Small intestine (tissue), 7 donors: ENCODE data around the gene P2RX5. TPM values are rescaled to one million over a fixed set of nuclear protein-coding genes. Genes with fewer than 3 reads are reported as not detected.
A peak's percentile ranks its signal among the peaks of the same experiment; 100 is the strongest.

Source experiments
- DNase-seq, 2 donors: peaks; one replicate each; pipeline versions ENCODE4 v3.0.0 to v3.0.0-alpha.2; 2013
- FAIRE-seq: peaks from 2 replicates; lab custom pipeline; 2012; peaks lifted over from hg19 to GRCh38; lab: Jason Lieb, UNC
- H3K27ac ChIP-seq, 3 donors: one replicate each; pipeline ENCODE4 v1.5.1; 2013; ENCODE audit warnings: low read length in 2 of 3, mild to moderate bottlenecking in 2 of 3, control low read depth in 1 of 3, inconsistent platforms in 1 of 3, low read depth in 1 of 3, moderate library complexity in 1 of 3
- H3K27me3 ChIP-seq, 3 donors: one replicate each; pipeline ENCODE4 v1.6.1; 2013; ENCODE audit warnings: low read length in 3 of 3, inconsistent platforms in 1 of 3; ENCODE audit not compliant: control insufficient read depth in 3 of 3, insufficient read depth in 3 of 3
- H3K36me3 ChIP-seq, 3 donors: one replicate each; pipeline ENCODE4 v1.6.1; 2013; ENCODE audit warnings: low read length in 3 of 3, inconsistent platforms in 1 of 3, low read depth in 1 of 3, mild to moderate bottlenecking in 1 of 3, moderate library complexity in 1 of 3; ENCODE audit not compliant: control insufficient read depth in 3 of 3, insufficient read depth in 2 of 3
- H3K4me1 ChIP-seq, 3 donors: one replicate each; pipeline ENCODE4 v1.6.1; 2013; ENCODE audit warnings: low read length in 2 of 3, inconsistent platforms in 1 of 3, low read depth in 1 of 3, mild to moderate bottlenecking in 1 of 3, moderate library complexity in 1 of 3; ENCODE audit not compliant: control insufficient read depth in 3 of 3, insufficient read depth in 2 of 3
- H3K4me3 ChIP-seq, 3 donors: one replicate each; pipeline ENCODE4 v1.5.1; 2013; ENCODE audit warnings: low read length in 3 of 3, control low read depth in 1 of 3, inconsistent platforms in 1 of 3, low read depth in 1 of 3, mild to moderate bottlenecking in 1 of 3, moderate library complexity in 1 of 3
- H3K9me3 ChIP-seq, 2 donors: one replicate each; pipeline ENCODE4 v1.6.1; 2013; ENCODE audit warnings: low read depth in 1 of 2, low read length in 1 of 2; ENCODE audit not compliant: control insufficient read depth in 2 of 2, insufficient read depth in 1 of 2
- WGBS, 3 donors: extraction: QIAGEN DNeasy Blood & Tissue Kit; methylation state at CpG; one replicate each; pipeline ENCODE4 v1.1.7; 2013; 5-methylcytosine and 5-hydroxymethylcytosine counted together
- polyA plus RNA-seq, 4 donors: library from polyadenylated mRNA; stranded (reverse) in 3 of 4; unstranded in 1 of 4; fragments of 200-250 nt in 3 of 4; fragments of 120-200 nt in 1 of 4; gene quantifications; one replicate each; pipeline versions ENCODE4 v1.2.1 to v1.2.3, GENCODE V29; 2013
- donor health status: healthy with polysubstance abuse.
- donor health status: control.
- donor health status: control.
- donor health status: Bipolar disorder and iron deficiency.
- donor health status: healthy.

P2RX5 gene
- polyA plus RNA-seq, 4 donors: 0.67 to 5.6 (median 1.9) TPM

DNA sequence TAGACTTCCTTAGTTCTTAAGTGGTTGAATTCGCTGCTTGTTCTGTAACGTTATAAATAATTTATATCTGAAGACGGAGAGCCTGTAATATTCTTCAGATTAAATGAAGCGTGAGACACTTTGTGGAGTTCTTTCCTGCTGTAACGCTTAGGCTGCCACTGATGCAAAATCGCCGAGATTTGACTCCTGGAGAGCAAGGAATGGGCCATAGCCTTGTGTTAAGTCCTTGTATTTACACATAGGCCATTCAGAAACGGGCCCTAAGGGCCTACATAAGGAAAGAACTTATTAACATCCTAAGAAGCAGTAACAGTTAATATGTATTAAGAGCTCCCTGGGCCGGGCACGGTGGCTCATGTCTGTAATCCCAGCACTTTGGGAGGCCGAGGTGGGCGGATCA, 26.4 kb downstream of the P2RX5 start:
- DNase-seq (no peak), FAIRE-seq (no peak)
- H3K27ac ChIP-seq: no peak overlapping the region
- peaks cover 0 to 14% (median 5%) of the 10 kb centered on the region in 3 donors for H3K4me1 ChIP-seq
- peaks cover 3 to 32% (median 3%) of the 10 kb centered on the region in 3 donors for H3K36me3 ChIP-seq
- H3K4me3 ChIP-seq: peak overlapping the region; percentile 66 to 95 (median 82)
- WGBS, 3 donors: 25 to 44% (median 32%) methylated on average over 12 of the region's 12 CpGs
- no peaks in the 10 kb centered on the region for H3K27me3 ChIP-seq
- no peaks in the 10 kb centered on the region for H3K9me3 ChIP-seq

- DNase-seq (no peak), FAIRE-seq (no peak)
- H3K4me1 ChIP-seq: peaks cover 0 to 14% (median 5%) of the 10 kb centered on the region in 3 donors
- H3K27ac ChIP-seq: peak overlapping the region in 2 of 3 donors; percentile 74 to 91
- H3K9me3 ChIP-seq: no peaks in the 10 kb centered on the region
- no peaks in the 10 kb centered on the region for H3K27me3 ChIP-seq
- 0 to 1% (median 1%) methylated on average over 32 of the region's 32 CpGs for WGBS, 3 donors
- H3K4me3 ChIP-seq: peak overlapping the region; percentile 66 to 95 (median 82)
- peaks cover 3 to 37% (median 6%) of the 10 kb centered on the region in 3 donors for H3K36me3 ChIP-seq
Observed at GRCh38 chr17:3669085-3669347, 26.9 kb downstream of the P2RX5 start.

DNA sequence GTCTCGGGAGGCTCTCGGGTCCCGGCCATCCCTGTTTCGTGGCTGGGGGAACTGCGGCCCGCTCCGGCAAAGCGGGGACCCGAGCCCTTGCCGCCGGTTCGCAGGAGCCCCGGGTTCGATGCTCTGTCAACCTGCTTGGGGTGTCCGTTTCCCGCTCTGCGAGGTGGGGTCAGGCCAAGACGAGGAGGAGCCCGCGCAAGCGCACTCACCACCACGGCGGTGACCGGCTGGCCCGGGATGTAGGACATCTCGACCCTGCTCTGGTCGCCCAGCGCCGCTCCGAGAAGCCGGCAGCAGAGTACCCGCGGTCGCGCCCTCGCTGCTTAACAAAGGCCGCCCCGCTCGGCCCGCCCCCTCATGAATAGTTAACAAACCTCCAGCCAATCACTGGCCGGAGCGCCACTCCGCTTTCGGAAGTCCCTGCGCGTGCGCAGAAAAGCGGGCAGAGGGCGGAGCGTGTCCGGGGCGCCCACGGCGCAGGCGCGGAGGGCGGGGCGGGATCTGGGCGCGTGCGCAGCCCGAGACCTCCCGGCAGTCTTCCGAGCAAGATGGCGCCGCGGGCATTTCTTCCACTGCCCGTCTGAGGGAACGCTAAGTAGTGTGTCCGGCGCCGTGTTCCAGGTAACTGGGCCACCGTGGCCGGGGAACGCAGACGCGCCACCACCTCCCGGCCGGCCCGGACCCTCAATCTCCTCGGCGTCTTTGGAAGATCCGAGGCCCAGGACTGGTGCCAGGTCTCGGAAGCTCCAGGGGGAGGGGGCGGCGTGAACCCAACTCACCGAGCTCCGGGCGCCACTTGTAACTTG, 27.5 kb downstream of the P2RX5 start, which contains the start of the genes EMC6 and TAX1BP3:
Gene EMC6 (plus strand): TSS at position 534 of the 806 bp plus-strand sequence. CDS start 335 bp downstream, outside the sequence.
Gene TAX1BP3 (minus strand): TSS at position 300 of the 806 bp plus-strand sequence. CDS start 52 bp downstream, at position 248.
- WGBS, 3 donors: 0 to 1% (median 0%) methylated on average over 48 to 89 of the region's 89 CpGs
- DNase-seq (peak; percentile 99), FAIRE-seq (no peak)
- Histone ChIP-seq H3K27ac (peak within 1 kb of the TSS; percentile 93 to 100 (median 99)), H3K4me3 (peak within 1 kb of the TSS; percentile 81 to 99 (median 95)), H3K9me3 (no peaks in the 10 kb centered on the region), H3K36me3 (peaks cover 3 to 43% (median 9%) of the 10 kb centered on the region in 3 donors), H3K27me3 (no peaks in the 10 kb centered on the region), H3K4me1 (peaks cover 0 to 14% (median 5%) of the 10 kb centered on the region in 3 donors)

DNA sequence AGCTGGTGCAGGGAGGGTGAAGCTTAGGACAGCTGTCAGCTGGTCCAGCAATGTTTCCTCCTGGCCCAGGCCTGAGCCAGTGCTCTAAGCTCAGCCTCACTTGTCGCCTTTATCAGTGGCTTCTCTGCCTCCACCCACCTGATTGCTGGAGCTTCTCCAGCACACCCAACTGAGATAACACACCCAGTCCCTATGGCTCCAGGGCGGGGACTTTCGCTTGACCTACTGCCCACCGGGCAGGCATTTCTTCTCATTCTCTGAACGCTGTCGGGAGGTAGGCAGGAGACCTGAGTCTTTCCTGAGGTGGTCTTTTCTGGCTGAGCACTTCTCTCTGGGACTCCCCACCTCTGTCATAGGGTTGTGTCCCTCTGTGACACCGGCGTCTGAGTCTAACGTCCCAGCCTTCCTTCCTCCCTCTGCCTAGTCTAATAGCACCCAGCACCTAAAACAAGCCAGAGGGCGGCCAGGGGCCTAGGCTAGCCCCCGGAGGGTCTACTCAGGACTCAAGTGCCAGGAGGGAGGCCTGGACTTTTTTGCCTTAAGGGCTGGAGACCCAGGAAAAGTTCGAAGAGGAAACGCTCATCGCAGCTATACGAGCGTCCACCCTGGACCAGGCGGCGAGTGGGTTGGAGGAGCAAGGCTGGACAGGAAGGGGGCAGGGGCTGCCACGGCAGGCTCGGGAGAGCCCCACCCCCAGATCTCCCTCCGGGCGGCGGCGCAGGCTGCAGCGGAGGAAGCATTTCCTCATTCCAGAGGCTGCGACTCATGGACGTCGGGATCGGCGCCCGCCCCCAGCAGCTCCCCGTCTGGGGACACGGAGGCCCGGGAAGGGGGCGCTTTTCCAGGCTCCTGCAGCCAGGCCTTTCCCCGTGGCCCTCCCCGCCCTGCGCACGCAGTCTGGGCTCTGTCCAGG, 28.3 kb downstream of the P2RX5 start:
- Histone ChIP-seq H3K36me3 (peaks cover 3 to 51% (median 9%) of the 10 kb centered on the region in 3 donors), H3K9me3 (no peaks in the 10 kb centered on the region), H3K27ac (peak overlapping the region; percentile 93 to 100 (median 99)), H3K27me3 (no peaks in the 10 kb centered on the region), H3K4me1 (peaks cover 0 to 14% (median 5%) of the 10 kb centered on the region in 3 donors), H3K4me3 (peak overlapping the region; percentile 74 to 99 (median 81))
- FAIRE-seq (no peak), DNase-seq (peak; percentile 92 to 96)
- WGBS, 3 donors: 3 to 8% (median 5%) methylated on average over 35 to 39 of the region's 39 CpGs

DNA sequence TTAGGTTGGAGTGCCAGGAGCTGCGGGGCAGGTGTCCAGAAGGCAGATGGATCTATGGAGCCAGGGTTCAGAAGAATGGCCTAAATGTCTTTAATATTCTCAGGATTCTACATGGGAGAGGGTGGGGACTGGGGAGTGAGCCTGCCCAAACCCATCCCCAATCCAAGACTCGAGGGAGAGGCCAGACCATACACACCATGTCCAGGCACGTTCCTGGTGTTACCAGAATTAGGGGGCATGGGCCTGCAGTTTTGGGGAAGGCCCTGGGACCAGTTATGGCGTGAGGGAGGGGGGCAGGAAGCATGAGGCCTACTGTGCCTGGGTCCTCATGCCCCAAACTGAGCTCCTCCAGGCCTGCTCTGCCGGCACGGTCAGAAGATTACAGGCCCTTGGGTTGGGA, 29.4 kb downstream of the P2RX5 start:
- Histone ChIP-seq H3K27ac (peak overlapping the region in 1 of 3 donors; percentile 100), H3K27me3 (no peaks in the 10 kb centered on the region), H3K4me1 (peaks cover 0 to 14% (median 5%) of the 10 kb centered on the region in 3 donors), H3K9me3 (no peaks in the 10 kb centered on the region), H3K4me3 (peak overlapping the region in 1 of 3 donors; percentile 27), H3K36me3 (peaks cover 6 to 53% (median 9%) of the 10 kb centered on the region in 3 donors)
- 73 to 90% (median 84%) methylated on average over 6 of the region's 6 CpGs for WGBS, 3 donors
- no peak for DNase-seq
- no peak for FAIRE-seq

- 76 to 90% (median 87%) methylated on average over 5 of the region's 5 CpGs for WGBS, 3 donors
- Histone ChIP-seq H3K27ac (no peak overlapping the region), H3K4me3 (no peak overlapping the region), H3K36me3 (peaks cover 6 to 55% (median 9%) of the 10 kb centered on the region in 3 donors), H3K9me3 (no peaks in the 10 kb centered on the region), H3K27me3 (no peaks in the 10 kb centered on the region), H3K4me1 (peaks cover 0 to 14% (median 5%) of the 10 kb centered on the region in 3 donors)
- DNase-seq: no peak
- FAIRE-seq: no peak
Observed at GRCh38 chr17:3665834-3666233, 30.1 kb downstream of the P2RX5 start.

DNA sequence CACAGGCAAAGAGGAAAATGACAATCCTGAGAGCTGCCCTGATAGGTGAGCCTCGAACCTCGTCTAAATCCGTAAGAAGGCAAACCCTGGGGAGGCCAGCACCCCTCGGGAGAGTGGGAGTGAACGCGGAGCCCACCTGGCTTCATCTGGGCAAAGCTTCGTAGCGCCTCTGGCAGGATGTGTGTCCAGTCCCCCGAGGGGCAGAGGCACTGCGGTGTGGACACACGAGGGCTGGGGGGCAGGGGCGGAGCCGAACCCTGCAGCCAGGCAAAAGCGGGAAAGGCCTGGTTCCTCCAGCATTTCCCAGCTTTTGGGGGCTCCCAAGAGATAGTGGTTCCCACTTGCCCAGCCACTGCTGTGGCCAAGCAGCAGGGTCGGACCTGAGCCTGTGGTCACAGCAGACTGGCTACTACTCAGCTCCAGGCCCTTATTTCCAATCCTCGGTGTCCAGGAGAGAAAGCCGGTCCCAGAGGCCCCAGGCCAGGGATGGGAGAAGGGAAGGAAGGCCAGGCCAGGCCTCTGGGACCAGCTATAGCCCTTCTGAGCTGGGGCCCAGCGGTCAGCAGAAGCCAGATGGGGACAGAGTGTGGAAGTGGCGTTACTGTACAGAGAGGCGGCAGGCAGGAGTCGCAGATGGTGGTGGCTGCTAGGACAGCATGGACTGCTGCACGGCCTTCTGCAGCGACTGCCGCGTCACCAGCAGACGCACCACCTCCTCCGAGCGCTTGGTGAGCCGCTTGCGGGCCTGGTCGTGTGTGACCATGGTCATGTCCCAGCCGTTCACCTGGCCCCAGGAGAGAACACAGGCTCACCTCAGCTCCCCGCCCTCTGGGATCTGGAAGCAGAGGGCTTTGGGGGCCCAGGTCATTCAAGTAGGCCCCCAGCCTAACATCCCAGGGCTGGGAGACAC, 32.6 kb downstream of the P2RX5 start:
- peaks cover 6 to 76% (median 9%) of the 10 kb centered on the region in 3 donors for H3K36me3 ChIP-seq
- peaks cover 0 to 13% (median 4%) of the 10 kb centered on the region in 3 donors for H3K4me1 ChIP-seq
- H3K4me3 ChIP-seq: no peak overlapping the region
- 89 to 93% (median 93%) methylated on average over 33 of the region's 33 CpGs for WGBS, 3 donors
- no peaks in the 10 kb centered on the region for H3K9me3 ChIP-seq
- DNase-seq (no peak), FAIRE-seq (no peak)
- no peak overlapping the region for H3K27ac ChIP-seq
- H3K27me3 ChIP-seq: no peaks in the 10 kb centered on the region
